Prostate gland (tissue), 2 donors: ENCODE results near the gene BRF1.

ENCODE experiments used
- CTCF ChIP-seq, 4 experiments: fragments of 200-600 bp in 2 of 4; fragments of 450-650 bp in 2 of 4; sonication (generic) in 2 of 4; IDR thresholded peaks; 1 replicate in 3 of 4; 2 replicates in 1 of 4; pipeline ENCODE4 v1.5.1; 2016 to 2019; ENCODE audit warnings: antibody characterized with exemption in 4 of 4, mild to moderate bottlenecking in 2 of 4, moderate library complexity in 2 of 4
- POLR2A ChIP-seq: fragments of 450-650 bp; IDR thresholded peaks from one replicate; pipeline ENCODE4 v1.6.1; 2016; ENCODE audit warnings: antibody characterized with exemption, mild to moderate bottlenecking

DNA sequence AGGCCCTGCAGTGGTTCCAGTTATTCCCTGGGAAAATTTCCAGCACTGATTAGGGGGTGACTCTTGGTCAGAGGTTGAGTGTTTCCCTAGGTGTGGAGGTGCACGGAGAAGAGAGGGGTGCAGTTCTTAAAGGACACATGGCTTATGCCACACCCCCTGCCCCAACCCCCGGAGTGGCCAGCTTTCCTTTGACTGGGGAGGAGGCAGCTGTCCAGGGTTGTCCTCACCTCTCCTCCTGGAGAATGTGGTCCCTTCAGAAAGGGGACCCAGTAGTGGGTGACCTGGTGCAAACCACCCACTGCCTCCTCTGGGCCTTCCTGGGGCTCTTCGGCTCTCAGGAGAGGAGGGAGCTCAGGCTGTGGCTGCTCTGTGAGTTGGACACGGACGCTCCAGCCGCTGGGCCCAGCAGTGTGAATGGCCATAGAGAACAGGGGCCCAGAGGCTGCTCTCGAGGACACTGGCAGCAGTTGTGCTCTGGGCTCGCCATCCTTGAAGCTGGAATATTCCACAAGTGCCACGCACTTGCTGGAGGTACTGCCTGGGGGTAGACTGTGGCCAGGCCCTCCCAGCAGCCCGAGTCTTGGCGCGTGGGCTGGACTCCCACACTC, 27.4 kb upstream of the BRF1 start:
- no peak for TF ChIP-seq POLR2A
- TF ChIP-seq CTCF (IDR thresholded peaks at IDR 0.05): no peak
